HG03565 (cell line): ENCODE measurements around the gene CTTNBP2.
A peak's percentile ranks its signal among the peaks of the same experiment; 100 is the strongest.

Experiments used
- ATAC-seq: cut with Tn5 transposase; IDR thresholded peaks from one replicate; pipeline ENCODE4 v1.9.1; 2021; ENCODE audit warnings: mild to moderate bottlenecking, moderate library complexity; ENCODE audit not compliant: unreplicated experiment

CTTNBP2 gene

GRCh38 chr7:117690147-117690546 lies 183.1 kb downstream of the CTTNBP2 start:
- no peak for ATAC-seq

- no peak for ATAC-seq
Observed at GRCh38 chr7:117689406-117689805, 183.8 kb downstream of the CTTNBP2 start.

- no peak for ATAC-seq
Observed at GRCh38 chr7:117688126-117688525, 185.1 kb downstream of the CTTNBP2 start.

GRCh38 chr7:117686311-117686935 lies 186.8 kb downstream of the CTTNBP2 start:
- ATAC-seq, result no peak

GRCh38 chr7:117685795-117686194 lies 187.4 kb downstream of the CTTNBP2 start:
- no peak for ATAC-seq

GRCh38 chr7:117683430-117684175 lies 189.6 kb downstream of the CTTNBP2 start:
- ATAC-seq, result no peak

- no peak for ATAC-seq
Observed at GRCh38 chr7:117682681-117683385, 190.4 kb downstream of the CTTNBP2 start.

GRCh38 chr7:117679120-117679519 lies 194.1 kb downstream of the CTTNBP2 start:
- no peak for ATAC-seq

- no peak for ATAC-seq
Observed at GRCh38 chr7:117675497-117676435, 197.5 kb downstream of the CTTNBP2 start.

GRCh38 chr7:117674617-117675016 lies 198.6 kb downstream of the CTTNBP2 start:
- ATAC-seq, result no peak

GRCh38 chr7:117673839-117674238 lies 199.4 kb downstream of the CTTNBP2 start:
- peak; percentile 48 for ATAC-seq

GRCh38 chr7:117673367-117673766 lies 199.9 kb downstream of the CTTNBP2 start:
- no peak for ATAC-seq

- no peak for ATAC-seq
Observed at GRCh38 chr7:117672453-117672852, 200.8 kb downstream of the CTTNBP2 start.

GRCh38 chr7:117669818-117670217 lies 203.4 kb downstream of the CTTNBP2 start:
- no peak for ATAC-seq

GRCh38 chr7:117667456-117667855 lies 205.8 kb downstream of the CTTNBP2 start:
- ATAC-seq, result no peak

- ATAC-seq, result no peak
Observed at GRCh38 chr7:117666689-117667088, 206.6 kb downstream of the CTTNBP2 start.

- no peak for ATAC-seq
Observed at GRCh38 chr7:117666031-117666430, 207.2 kb downstream of the CTTNBP2 start.

GRCh38 chr7:117665368-117665767 lies 207.9 kb downstream of the CTTNBP2 start:
- no peak for ATAC-seq

- no peak for ATAC-seq
Observed at GRCh38 chr7:117664047-117664446, 209.2 kb downstream of the CTTNBP2 start.

- ATAC-seq, result no peak
Observed at GRCh38 chr7:117661328-117661727, 211.9 kb downstream of the CTTNBP2 start.
